ENCODE data around the gene PDXDC1.

- no peak for TF ChIP-seq POLR2A (IDR thresholded peaks at IDR 0.05; ENCODE audit: low read length)
- no peak for TF ChIP-seq GATA1 (IDR thresholded peaks at IDR 0.05; ENCODE audit: low read depth, low read length)
These were observed 74.9 kb downstream of the PDXDC1 start for GRCh38 chr16:15049581-15050180.

Measured in erythroblast (primary cell).